GM12873 (cell line): Measurements from ENCODE around the gene NPAS2.

Experiments used
- TF ChIP-seq, protein P1 (sequence below): IDR thresholded peaks from 2 replicates; pipeline ENCODE4 v1.5.1; 2012; ENCODE audit warnings: low read depth, mild to moderate bottlenecking, moderate library complexity, low read length, control low read depth; ENCODE audit not compliant: insufficient read depth; ENCODE audit errors: missing control alignments

NPAS2 gene

DNA sequence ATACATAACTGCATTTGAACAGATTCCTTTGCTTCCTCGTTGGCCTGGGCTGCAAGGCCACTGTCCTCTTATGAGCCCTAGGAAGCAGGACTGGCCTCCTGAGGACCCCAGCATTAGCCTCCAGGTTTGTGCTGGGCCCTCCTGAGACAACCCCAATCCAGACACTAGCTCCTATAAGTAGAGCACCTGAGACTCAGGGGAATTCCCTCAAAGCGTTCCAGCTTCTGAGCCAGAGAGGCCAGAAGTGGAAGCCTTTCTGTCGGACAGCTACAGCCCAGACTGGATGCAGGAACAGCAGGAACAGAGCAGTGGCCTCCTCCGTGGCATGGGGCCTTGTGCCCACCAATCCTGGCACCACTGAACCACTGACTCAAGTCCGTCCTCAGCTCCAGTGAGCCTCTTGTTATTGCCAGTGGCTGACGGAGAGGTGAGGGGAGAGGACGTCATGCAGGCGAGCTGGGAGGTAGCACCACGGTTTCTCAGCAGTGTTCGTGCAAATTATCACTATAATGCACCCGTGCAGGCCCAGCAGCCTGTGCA is 67.2 kb downstream of the NPAS2 start:
- TF ChIP-seq, protein P1, sequence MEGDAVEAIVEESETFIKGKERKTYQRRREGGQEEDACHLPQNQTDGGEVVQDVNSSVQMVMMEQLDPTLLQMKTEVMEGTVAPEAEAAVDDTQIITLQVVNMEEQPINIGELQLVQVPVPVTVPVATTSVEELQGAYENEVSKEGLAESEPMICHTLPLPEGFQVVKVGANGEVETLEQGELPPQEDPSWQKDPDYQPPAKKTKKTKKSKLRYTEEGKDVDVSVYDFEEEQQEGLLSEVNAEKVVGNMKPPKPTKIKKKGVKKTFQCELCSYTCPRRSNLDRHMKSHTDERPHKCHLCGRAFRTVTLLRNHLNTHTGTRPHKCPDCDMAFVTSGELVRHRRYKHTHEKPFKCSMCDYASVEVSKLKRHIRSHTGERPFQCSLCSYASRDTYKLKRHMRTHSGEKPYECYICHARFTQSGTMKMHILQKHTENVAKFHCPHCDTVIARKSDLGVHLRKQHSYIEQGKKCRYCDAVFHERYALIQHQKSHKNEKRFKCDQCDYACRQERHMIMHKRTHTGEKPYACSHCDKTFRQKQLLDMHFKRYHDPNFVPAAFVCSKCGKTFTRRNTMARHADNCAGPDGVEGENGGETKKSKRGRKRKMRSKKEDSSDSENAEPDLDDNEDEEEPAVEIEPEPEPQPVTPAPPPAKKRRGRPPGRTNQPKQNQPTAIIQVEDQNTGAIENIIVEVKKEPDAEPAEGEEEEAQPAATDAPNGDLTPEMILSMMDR: no peak

DNA sequence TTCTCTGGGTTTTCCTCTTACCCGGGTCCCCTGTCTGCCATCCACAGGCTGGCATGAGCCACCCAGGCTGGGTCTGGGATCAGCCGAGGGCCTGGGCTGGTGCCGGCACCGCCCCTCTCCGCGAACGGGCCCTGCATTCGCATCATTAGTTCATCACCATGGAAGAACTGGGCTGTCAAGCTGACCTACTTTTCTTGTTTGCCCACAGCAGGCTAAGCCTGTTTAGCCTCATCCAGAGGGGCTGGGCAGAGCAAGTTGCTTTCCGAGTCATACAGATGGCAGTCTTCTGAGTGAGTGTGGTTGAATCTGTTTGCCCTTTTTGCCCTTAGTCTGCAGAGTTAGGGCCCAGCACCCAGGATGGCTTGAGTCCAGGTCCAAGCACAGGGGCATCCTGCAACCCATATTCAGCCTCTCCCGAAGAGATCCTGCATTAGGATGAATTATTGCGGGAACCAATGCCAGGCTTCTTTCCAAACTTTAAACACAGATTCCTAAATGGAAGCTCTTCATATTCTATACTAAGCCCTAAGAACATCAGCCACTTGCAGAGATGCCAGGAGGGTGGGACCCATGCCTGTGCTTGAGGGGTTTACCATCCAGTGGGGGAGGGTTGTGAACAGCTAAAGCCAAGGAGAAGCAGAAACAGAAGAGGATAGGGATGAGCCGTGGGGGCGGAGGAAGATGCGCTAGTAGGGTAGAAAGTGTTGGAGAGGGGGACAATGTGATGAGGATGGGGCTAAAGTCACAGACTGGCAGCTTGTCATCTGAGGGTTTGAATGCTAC is 68.0 kb downstream of the NPAS2 start:
- TF ChIP-seq, protein P1: no peak

- TF ChIP-seq, protein P1: no peak
Observed at GRCh38 chr2:100888601-100889000, 68.7 kb downstream of the NPAS2 start.

- TF ChIP-seq, protein P1: no peak
Observed at GRCh38 chr2:100889286-100889685, 69.3 kb downstream of the NPAS2 start.

DNA sequence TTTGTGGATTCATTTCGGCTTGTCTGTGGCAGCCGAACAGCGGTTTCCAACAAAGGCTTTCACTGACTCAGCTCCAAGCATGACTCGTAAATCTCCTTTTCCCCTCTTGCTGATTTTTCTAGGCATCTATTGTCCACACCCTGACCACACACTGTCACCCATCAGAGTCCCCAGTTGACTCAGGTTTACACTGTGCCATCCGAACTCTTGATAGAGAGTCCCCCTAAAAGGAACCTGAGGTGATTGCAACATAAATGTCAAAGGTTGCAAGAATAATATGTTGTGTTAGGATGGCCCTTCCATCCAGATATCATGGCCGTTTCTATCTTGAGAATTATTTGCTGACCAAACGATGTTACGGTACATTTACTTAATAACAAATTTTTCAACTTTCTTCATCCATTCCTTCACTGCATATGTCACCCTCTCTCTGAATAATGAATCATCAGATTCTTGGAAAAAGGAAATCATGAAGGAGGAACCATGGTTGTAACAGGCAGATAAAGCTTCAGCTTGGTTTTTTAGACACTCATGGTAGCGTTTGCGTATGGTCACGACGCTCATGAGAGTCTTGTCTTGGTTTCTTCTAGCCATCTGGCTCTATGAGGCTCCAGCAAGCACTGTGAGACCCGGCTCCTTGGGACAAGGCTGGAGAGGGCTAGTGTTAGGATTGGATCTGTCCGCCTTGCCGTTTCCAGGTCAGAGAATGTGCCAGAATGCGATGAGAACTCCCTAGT is 72.1 kb downstream of the NPAS2 start:
- TF ChIP-seq, protein P1: no peak

DNA sequence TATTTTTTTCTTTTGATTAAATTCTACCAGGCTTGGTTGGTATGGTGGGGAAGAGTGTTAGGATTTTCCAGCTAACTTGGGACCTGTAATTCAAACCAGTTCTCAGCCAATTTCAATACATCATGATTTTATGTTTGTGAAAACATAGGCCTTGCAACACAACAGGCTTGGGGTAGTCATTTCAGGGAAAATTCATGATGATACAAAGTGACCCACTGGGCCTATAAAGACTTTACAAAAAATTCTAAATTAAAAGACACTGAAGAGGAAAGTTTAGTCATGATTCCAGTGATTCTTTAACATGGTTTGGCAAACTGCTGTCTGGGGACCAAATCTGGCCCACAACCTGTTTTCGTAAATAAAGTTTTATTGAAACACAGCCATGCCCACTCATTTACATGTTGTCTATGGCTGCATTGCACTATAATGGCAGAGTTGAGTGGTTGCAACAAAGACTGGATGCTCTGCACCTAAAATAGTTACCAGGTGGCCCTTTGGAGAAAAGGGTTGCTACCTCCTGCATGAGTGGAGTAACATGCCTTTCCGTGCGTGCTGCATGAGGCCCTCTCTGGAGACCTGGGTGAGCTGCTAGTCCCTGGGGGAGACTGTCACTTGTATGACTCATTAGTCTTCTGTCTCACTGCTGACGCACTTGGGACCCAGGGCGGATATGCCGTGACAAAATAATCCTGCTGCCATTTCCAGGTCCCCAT is 73.6 kb downstream of the NPAS2 start:
- TF ChIP-seq, protein P1: no peak
